ENCODE data around the gene MYOM3.

The MYOM3 gene

GRCh38 chr1:24113641-24114033, 1.7 kb upstream of the MYOM3 start:
- DNase-seq, result no peak

DNA sequence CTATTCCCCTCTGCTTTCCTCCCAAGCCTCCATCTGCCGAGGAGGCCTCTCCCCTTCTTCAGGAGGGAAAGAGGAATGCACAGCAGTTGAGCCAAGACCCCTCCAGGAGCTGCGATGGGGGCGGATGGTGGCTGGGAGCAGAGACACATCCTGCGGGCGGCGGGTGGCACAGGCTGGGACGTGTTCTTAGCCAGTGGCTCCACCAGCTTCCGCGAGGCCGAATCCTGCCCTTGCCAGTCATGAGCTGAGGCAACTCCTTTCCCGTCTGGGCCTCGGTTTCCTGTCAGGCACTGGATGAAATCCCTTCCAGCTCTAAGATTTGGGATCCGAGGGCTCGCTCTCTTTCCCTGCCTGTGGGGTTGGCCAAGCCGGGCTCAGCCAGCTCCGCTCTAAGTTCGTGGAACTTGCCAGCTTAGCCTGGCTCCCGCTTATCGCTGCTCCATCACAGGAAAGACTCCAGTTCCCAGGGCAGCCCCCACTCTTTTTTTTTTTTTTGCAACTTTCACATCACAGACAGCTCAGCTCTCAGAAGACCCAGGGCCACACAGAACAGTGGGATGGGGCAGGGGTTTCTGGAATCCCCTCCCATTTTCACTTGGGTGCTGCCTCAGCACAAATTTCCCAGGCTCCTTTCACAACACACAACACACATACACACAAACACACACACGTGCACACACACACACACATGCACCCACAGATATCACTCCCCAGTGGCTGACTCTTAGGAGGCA, 506 bp downstream of the MYOM3 start:
- no peak for DNase-seq

DNA sequence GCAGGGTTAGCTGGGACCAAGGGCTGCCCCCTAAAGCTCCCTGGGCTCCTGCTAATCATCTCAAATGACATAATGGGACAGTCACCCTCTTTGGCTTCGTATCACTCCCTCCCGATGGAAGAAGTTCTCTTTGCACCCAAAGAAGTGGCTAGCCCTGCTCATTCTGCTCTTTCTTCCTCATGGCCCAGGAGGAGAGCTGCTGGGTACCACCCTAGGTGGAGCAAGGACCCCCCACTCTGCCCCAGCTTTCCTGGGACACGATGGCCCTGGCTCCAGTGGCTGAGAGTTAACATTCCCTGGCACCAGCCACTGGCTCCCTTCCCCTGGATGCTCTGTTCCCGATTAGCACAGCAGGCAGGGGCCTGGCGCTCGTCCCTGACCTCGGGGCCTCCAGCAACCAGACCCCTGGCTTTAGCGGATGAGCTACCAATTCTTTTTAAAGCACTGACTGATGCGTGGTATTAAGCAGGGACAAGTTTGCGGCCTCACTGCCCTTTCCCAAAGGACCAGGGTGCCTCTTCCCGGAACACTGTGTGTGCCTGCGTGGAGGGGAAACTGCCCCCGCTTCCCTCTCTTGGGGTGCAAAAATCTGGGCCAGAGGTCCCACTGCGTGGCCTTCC, 1.2 kb downstream of the MYOM3 start:
- DNase-seq, result no peak

GRCh38 chr1:24109686-24110475, 2.1 kb downstream of the MYOM3 start:
- DNase-seq, result no peak

DNA sequence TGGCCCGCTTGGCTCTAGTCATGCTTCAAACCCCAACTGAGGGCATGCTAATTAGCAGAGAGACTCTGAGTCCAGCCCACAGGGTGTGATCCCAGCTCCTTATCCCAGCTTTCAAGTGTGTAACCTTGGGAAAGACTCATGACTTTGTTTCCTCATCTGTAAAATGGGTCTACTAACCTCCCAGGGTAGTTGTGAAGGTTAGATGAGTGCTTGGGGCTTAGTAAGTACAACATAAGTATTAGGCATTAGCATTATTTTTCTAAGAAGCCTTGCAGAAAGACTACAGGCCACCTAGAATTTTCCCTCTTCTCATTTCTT, 2.8 kb downstream of the MYOM3 start:
- DNase-seq, result no peak

- no peak for DNase-seq
These were observed 3.4 kb downstream of the MYOM3 start for GRCh38 chr1:24108334-24109165.

DNA sequence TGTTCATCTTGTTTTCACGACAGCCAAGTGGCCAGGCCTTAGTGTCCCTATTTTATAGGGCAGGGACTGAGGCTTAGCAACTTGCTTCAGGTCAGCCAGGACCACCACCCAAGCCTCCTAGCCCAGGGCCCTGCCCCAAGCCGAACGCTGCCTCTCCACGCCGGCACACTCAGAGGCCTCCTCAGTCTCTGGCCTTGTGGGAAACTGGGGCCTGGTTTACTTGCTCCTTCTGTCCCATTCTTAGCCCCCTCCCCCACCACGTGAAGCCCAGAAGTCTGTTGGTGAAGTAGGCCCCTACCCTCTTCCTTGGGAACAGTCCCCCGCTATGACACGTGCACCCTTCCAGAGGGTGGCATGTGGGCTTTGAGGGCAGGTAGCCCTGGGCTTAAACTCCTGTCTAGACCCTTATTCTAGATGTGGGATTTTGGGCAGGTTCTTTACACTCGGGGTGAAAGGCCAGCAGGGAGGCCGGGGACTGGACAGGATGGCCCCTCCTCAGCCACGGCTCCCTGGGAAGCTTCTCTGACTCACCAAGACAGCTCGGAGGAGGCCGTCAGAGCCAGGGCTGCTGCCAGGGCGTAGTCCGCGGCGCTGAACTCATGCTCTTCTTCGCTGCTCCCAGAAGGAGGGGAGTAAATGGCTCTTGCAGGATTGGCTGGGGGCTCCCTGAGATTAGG, 4.3 kb downstream of the MYOM3 start:
- no peak for DNase-seq

DNA sequence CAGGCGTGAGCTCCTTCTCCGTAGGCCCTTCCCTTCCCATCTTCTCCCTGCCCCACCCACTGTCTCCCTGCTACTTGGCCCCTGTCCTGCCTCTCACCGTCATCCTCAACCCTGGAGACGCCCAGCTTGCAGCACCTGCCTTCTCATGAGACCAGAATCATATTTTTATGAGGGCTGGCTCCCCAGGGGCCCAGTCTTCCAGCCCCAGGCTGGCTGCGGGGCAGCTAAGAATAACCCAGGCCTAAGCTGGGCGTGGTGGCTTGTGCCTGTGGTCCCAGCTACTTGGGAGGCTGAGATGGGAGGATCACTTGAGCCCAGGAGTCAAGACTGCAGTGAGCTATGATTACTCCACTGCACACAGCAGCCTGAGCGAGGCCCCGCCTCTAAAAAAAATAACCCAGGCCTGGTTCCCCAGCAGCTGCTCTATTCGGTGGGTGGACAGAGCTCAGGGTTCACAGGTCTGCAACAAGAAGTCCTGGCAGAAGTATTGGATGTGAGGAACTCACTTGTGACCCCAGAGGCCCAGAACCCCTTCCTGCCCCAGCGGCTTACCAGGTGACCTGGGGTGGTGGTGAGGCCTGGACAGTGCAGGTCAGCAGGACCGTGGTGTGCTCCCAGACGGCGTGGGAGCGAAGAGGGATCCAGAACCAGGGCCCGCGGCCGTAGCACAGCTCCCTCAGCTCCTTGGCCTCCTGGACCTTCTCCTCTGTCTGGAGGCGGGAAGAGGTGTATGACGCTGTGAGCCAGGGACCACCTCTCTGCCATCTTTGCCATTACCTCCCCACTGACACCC, 6.4 kb downstream of the MYOM3 start:
- no peak for DNase-seq

DNA sequence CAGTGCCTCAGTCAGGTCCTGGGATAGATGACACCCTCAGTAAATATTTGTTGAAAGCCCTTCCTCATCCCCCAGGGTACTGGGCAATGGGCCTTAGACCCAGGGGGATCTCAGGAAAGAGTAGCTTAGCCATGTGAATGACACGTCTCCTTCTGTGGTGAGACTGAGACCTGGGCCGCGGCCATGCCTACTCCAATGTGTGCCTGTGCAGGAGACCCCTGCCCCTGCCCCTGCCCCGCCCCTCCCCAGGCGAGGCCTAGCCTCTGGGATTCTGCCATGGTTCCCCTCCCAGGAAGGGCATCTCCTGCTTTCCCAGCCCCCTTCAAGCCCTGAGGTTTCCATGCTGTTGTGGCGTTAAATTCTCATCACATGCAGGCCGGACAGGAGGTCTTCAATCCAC, 7.1 kb downstream of the MYOM3 start:
- DNase-seq, result no peak

DNA sequence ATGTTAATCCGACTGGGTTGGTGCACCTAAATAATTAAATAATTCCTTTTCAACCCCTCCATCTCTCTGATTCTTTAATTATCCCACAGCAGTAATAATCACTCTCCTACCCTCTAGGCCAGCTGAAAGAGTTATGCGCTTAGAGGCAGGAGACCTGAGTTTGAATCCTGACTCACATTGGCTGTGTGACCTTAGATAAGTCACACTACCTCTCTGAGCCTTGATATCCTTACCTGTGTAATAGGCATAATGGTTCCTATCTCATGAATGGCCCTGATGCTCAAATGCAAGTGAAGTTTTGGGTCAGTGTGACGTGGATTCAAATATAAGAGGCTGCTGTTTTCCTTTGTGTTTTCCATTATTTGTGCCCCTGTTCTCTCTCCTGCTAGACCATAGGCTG, 8.1 kb downstream of the MYOM3 start:
- DNase-seq, result no peak

- DNase-seq, result no peak
These were observed 8.5 kb downstream of the MYOM3 start for GRCh38 chr1:24103408-24103807.

DNA sequence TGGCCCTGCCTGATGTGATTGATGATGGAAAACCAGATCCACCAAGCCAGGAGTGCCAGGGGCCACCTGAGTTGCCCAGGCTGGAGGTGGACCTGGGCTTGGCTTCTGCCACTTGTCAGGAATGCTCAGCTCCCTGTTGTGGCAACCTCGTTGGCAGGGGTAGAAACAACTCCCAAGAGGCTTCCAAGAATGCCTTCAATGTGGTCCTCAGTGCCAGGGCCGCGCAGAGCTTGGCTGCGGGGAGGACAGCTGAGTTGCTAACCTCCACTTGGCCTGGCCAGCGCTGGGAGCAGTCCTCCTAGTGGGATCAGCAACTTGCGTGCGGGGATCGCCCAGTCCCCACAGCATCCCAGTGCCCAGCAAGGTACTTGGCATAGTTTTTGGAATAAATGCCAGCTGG, 9.0 kb downstream of the MYOM3 start:
- no peak for DNase-seq

GRCh38 chr1:24101796-24102586, 9.9 kb downstream of the MYOM3 start:
- peak; percentile 28 for DNase-seq

DNA sequence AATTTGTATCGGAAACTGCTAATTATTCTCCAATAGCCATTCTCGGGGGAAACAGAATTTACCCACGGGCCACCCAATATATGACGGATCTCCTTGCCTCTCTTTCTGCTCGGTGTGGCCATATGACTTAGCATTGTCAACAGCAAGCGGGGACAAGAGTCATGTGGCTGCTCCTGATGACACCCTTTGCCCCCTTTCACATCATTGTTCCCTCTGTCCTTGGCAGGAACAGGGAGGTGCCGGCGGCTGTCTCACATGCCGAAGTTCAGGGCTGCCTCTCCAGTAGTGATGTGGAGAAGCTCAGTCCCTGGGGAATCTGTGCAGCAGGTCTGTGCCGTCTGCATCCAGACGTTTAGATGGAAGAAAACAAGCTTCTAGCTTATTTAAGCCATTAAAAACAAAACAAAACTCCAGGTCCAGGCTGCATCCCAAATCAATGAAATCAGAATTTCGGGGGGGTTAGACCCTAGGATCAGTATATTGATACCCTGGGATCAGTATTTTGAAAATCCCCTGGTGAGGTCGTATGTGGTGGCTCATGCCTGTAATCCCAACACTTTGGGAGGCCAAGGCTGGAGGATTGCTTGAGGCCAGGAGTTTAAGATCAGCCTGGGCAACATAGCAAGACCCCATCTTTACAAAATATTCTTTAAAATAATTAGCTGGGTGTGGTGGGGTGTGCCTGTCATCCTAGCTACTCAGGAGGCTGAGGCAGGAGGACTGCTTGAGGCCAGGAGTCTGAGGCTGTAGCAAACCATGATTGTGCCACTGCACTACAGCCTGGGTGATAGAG, 10.8 kb downstream of the MYOM3 start:
- no peak for DNase-seq

DNA sequence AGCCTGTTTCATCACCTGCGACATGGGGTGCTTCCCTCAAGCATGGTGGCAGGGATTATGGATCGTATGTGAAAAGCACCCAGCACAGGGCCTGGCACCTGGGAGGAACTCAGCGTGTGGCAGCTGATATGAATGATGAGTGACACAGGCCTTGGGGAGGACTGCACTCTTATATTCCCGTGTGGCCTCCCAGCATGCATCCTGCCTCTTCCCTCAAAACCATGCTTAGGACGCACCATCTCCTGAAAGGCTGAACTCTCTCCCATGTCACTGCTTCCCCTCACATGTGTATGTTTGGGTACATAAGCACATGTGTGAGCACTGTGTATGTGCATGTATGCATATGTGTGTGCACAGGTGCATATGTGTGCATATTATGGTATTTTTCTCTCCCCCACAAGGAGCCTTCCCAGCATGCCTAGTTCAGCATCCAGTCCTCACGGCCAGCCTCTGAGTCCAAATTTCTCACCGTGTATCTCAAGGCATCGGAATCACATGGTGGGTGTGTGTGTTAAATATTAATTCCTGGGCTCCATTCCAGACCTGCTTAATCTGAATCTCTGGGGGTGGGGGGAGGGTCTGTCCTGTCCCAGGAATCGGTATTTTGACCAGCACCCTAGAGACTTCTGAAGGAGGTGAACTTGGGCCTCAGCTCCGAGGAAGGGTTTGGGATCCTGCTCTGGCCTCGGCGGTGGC, 12.8 kb downstream of the MYOM3 start:
- DNase-seq, result no peak

GRCh38 chr1:24098102-24098501, 13.8 kb downstream of the MYOM3 start:
- no peak for DNase-seq

GRCh38 chr1:24097663-24098062, 14.3 kb downstream of the MYOM3 start:
- DNase-seq, result no peak

DNA sequence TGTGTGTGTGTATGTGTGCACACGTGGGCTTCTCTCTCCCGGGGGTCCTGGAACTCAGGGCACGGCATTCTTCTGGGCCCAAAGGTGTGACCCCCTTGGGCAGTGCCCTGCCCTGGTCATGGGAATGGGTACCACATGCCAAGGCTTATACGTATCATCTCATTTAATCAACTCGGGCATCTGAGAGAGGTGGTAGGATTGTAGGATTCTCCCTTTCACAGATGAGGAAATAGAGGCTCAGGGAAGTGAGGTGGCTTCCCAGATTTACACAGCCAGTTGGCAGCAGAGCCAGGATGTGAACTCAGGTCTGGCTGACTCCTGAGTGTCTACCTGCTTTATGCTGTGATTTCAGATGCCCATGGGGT, 15.2 kb downstream of the MYOM3 start:
- DNase-seq, result no peak

GRCh38 chr1:24096009-24096738, 15.8 kb downstream of the MYOM3 start:
- DNase-seq, result no peak
